Esophagus squamous epithelium (tissue), 5 donors: Measurements from ENCODE around the gene GABRB2. TPM values are rescaled to one million over a fixed set of nuclear protein-coding genes. Genes with fewer than 3 reads are reported as not detected.

Experiments
- DNase-seq: peaks from one replicate; lab custom pipeline; 2025; lab: John Stamatoyannopoulos, UW
- H3K27ac ChIP-seq, 4 donors: fragments of 200-600 bp; sonication (generic); one replicate each; pipeline ENCODE4 v1.5.1; 2016 to 2019; ENCODE audit warnings: mild to moderate bottlenecking in 1 of 4
- H3K27me3 ChIP-seq, 4 donors: fragments of 200-600 bp; sonication (generic); 1 replicate in 3 of 4; 2 replicates in 1 of 4; pipeline versions ENCODE4 v1.5.1 to v1.6.0; 2017 to 2021; ENCODE audit warnings: antibody characterized with exemption in 1 of 4
- H3K36me3 ChIP-seq, 3 donors: fragments of 200-600 bp; sonication (generic); one replicate each; pipeline ENCODE4 v1.5.1; 2016 to 2019
- H3K4me1 ChIP-seq, 3 donors: fragments of 200-600 bp; sonication (generic); one replicate each; pipeline ENCODE4 v1.5.1; 2017 to 2019
- H3K4me3 ChIP-seq, 4 donors: fragments of 200-600 bp; sonication (generic); 1 replicate in 3 of 4; 2 replicates in 1 of 4; pipeline ENCODE4 v1.5.1; 2016 to 2019; ENCODE audit warnings: mild to moderate bottlenecking in 2 of 4, moderate library complexity in 1 of 4
- H3K9me3 ChIP-seq, 3 donors: fragments of 200-600 bp; sonication (generic); one replicate each; pipeline ENCODE4 v1.5.1; 2016 to 2019
- POLR2A ChIP-seq, 4 donors: fragments of 450-650 bp; IDR thresholded peaks; one replicate each; pipeline ENCODE4 v1.6.1; 2017; ENCODE audit warnings: antibody characterized with exemption in 4 of 4, mild to moderate bottlenecking in 4 of 4, moderate library complexity in 3 of 4
- WGBS, 2 donors: methylation state at CpG; one replicate each; pipeline ENCODE4 v1.1.5; 2018; 5-methylcytosine and 5-hydroxymethylcytosine counted together
- intact Hi-C: fragments of 100-400 bp; cut with DNase I; formaldehyde crosslinking; loops from one replicate; pipeline ENCODE4 v1.15.0; 2022
- total RNA-seq, 4 donors: library from RNA; depleted of rRNA; stranded (reverse); fragments of >200 nt; gene quantifications; one replicate each; pipeline ENCODE4 v1.1.0, GENCODE V29; 2016
- TF ChIP-seq, protein P1 (sequence below), 6 experiments: fragments of 450-650 bp in 4 of 6; fragments of 200-600 bp in 2 of 6; sonication (generic) in 2 of 6; IDR thresholded peaks; one replicate each; pipeline ENCODE4 v1.5.1; 2016 to 2019; ENCODE audit warnings: antibody characterized with exemption in 6 of 6, mild to moderate bottlenecking in 4 of 6, moderate library complexity in 4 of 6
- donor health status: DM: yes; HTN: yes; CAD: no.

GABRB2 gene
- total RNA-seq, 4 donors from 2014 or later: 0.19 to 0.47 TPM; not detected in 2

DNA sequence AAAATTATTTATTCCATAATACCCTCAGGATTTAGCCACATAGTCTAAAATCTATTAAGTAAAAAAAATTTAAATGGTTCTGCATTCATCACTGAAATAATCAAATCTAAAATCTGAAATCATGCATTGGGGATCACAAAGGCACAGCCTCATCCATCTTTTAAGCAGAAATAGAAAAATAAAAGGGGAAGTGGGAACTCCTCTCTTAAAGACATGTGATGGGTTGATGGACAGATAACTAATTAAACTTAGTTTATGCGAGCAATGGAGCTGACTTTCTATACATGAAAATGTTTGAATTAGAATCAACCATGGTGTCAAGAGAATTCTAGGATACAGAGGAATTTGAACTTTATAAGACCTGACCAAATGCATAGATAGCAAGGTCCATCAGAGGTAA, 170.5 kb downstream of the GABRB2 start:
- DNase-seq: no peak
- no peak overlapping the region for H3K27ac ChIP-seq
- H3K4me1 ChIP-seq: no peaks in the 10 kb centered on the region
- TF ChIP-seq, protein P1, sequence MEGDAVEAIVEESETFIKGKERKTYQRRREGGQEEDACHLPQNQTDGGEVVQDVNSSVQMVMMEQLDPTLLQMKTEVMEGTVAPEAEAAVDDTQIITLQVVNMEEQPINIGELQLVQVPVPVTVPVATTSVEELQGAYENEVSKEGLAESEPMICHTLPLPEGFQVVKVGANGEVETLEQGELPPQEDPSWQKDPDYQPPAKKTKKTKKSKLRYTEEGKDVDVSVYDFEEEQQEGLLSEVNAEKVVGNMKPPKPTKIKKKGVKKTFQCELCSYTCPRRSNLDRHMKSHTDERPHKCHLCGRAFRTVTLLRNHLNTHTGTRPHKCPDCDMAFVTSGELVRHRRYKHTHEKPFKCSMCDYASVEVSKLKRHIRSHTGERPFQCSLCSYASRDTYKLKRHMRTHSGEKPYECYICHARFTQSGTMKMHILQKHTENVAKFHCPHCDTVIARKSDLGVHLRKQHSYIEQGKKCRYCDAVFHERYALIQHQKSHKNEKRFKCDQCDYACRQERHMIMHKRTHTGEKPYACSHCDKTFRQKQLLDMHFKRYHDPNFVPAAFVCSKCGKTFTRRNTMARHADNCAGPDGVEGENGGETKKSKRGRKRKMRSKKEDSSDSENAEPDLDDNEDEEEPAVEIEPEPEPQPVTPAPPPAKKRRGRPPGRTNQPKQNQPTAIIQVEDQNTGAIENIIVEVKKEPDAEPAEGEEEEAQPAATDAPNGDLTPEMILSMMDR (IDR thresholded peaks at IDR 0.05): no peak
- 77 to 91% methylated on average over 1 of the region's 1 CpG for WGBS, 2 donors
- H3K4me3 ChIP-seq: no peak overlapping the region
- intact Hi-C loops: no loop called here
- no peaks in the 10 kb centered on the region for H3K9me3 ChIP-seq
- H3K36me3 ChIP-seq: no peaks in the 10 kb centered on the region
- no peaks in the 10 kb centered on the region for H3K27me3 ChIP-seq

DNA sequence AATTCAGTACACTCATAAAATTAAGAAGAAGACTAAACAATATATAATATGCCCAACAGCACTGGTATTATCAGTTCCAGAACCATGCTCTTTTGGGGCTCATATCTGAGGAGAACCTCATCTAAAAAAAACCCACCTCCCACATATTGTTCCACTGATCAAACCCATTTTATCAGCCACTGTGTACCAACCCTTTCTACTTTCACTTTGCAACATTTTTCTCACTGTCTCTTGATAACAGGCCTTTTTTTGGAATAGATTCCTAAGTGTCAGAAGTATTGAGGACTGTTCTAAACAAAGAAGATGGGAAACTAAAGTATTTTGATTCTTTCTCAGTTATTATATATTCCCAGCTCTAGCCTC, 173.2 kb downstream of the GABRB2 start:
- no peaks in the 10 kb centered on the region for H3K9me3 ChIP-seq
- DNase-seq: no peak
- intact Hi-C loops: no loop called here

DNA sequence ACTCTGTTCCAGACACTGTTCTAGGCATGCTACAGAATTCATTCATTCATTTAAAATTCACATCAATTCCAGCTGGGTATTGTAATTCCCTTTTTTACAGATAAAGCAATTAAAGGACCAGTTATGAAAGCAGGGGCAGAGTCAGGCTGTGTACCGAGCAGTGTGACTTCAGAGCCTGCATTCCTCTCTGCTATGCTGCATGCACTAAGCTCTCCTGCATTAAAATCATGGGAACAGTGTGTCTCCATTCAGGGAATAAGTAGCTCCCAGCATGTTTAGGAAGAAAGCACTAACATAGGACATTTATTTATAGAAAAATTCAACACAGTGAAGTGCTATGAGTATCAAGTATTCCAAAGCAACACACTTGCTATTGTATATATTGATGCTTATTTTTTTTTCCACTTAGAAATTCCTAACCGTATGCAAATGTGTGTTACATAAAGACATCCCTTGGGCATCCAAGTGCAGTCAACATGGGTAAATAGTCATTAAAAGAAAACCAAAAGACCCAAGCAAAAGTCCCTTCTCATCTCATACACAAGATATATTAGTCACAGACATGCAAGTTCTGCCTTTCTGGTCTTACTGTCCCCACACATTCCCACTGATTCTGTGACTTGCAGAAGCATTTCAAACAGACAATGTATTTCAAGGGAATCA, 173.7 kb downstream of the GABRB2 start:
- 32 to 50% methylated on average over 2 of the region's 2 CpGs for WGBS, 2 donors
- intact Hi-C loops: no loop called here
- Histone ChIP-seq H3K36me3 (no peaks in the 10 kb centered on the region), H3K9me3 (no peaks in the 10 kb centered on the region), H3K27ac (no peak overlapping the region), H3K4me1 (no peaks in the 10 kb centered on the region), H3K27me3 (no peaks in the 10 kb centered on the region), H3K4me3 (no peak overlapping the region)
- TF ChIP-seq, protein P1 (IDR thresholded peaks at IDR 0.05): no peak
- TF ChIP-seq POLR2A (IDR thresholded peaks at IDR 0.05): no peak
- no peak for DNase-seq

More for the DNA sequence above, 173.2 kb downstream of the GABRB2 start:
- TF ChIP-seq POLR2A (IDR thresholded peaks at IDR 0.05): no peak
- TF ChIP-seq, protein P1 (IDR thresholded peaks at IDR 0.05): no peak
- Histone ChIP-seq H3K4me3 (no peak overlapping the region), H3K27me3 (no peaks in the 10 kb centered on the region), H3K4me1 (no peaks in the 10 kb centered on the region), H3K36me3 (no peaks in the 10 kb centered on the region), H3K27ac (no peak overlapping the region)

DNA sequence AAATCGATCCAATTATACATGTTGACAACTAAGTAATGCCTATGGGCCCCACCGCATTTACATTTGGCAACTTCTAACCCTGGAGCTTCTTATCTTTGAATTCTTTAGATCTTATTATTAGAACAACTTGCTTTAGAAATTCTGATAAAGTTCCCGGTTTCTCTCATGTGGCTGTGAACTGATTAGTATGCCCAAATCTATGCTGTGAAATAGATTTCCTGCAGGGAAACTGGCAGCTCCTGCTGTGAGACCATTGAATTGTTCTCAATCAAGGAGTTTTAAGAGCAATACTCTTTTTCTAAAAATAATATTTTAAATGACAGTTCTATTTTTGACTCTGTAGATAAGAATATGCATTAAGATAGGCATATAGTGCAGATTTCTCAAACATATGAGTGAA, 177.5 kb downstream of the GABRB2 start:
- intact Hi-C loops: no loop called here
- Histone ChIP-seq H3K27me3 (no peaks in the 10 kb centered on the region), H3K27ac (no peak overlapping the region), H3K4me3 (no peak overlapping the region), H3K9me3 (no peaks in the 10 kb centered on the region), H3K4me1 (no peaks in the 10 kb centered on the region), H3K36me3 (no peaks in the 10 kb centered on the region)
- no peak for DNase-seq
- TF ChIP-seq, protein P1 (IDR thresholded peaks at IDR 0.05): no peak
- no peak for TF ChIP-seq POLR2A (IDR thresholded peaks at IDR 0.05)
- 40 to 56% methylated on average over 3 of the region's 3 CpGs for WGBS, 2 donors

DNA sequence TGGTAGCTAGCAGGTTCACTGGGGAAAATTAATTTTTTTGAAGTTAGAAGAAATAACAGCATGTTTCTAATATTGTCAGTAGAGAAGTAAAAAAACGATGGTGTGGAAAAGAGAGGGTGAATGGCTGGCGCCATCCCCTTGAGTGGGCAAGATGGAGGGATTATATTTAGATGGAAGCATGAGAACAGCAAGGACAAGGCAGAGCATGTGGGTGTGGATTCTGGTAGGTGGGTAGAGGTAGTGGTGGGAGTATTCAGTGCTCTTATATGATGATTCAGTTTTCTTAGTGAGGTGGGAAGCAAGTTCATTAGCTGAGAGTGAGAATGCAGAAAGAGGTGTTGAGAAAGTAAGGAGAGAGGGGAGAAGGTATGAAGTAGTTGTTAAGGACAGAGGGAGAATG, 188.1 kb downstream of the GABRB2 start:
- H3K4me3 ChIP-seq: no peak overlapping the region
- WGBS, 2 donors: 72 to 75% methylated on average over 2 of the region's 2 CpGs
- no peaks in the 10 kb centered on the region for H3K36me3 ChIP-seq
- H3K27me3 ChIP-seq: no peaks in the 10 kb centered on the region
- TF ChIP-seq, protein P1 (IDR thresholded peaks at IDR 0.05): no peak
- H3K27ac ChIP-seq: no peak overlapping the region
- no peak for DNase-seq
- H3K9me3 ChIP-seq: no peaks in the 10 kb centered on the region
- intact Hi-C loops: no loop called here
- no peaks in the 10 kb centered on the region for H3K4me1 ChIP-seq
